ENCODE results near the gene ARHGEF4.
"Not testable (repeated sequence)": the region's sequence is repeated elsewhere in the genome, so short reads cannot be mapped to it uniquely, and the experiment has no call there.

Gene ARHGEF4

GRCh38 chr2:131049150-131049718, 212.5 kb downstream of the ARHGEF4 start:
- DNase-seq (ENCODE audit: low spot score) = no peak

GRCh38 chr2:131050896-131051295, 214.2 kb downstream of the ARHGEF4 start:
- DNase-seq (ENCODE audit: low spot score) = no peak

GRCh38 chr2:131052741-131053263, 216.1 kb downstream of the ARHGEF4 start:
- no peak for DNase-seq (ENCODE audit: low spot score)

- no peak for DNase-seq (ENCODE audit: low spot score)
These were observed 217.8 kb downstream of the ARHGEF4 start for GRCh38 chr2:131054488-131054887.

- no peak for DNase-seq (ENCODE audit: low spot score)
These were observed 218.7 kb downstream of the ARHGEF4 start for GRCh38 chr2:131055169-131056065.

GRCh38 chr2:131056204-131056931, 219.7 kb downstream of the ARHGEF4 start:
- no peak for DNase-seq (ENCODE audit: low spot score)

GRCh38 chr2:131056932-131057287, 220.2 kb downstream of the ARHGEF4 start:
- no peak for DNase-seq (ENCODE audit: low spot score)

- no peak for DNase-seq (ENCODE audit: low spot score)
These were observed 221.6 kb downstream of the ARHGEF4 start for GRCh38 chr2:131058214-131058843.

GRCh38 chr2:131058920-131059319, 222.2 kb downstream of the ARHGEF4 start:
- DNase-seq (ENCODE audit: low spot score) = no peak

- no peak for DNase-seq (ENCODE audit: low spot score)
These were observed 227.0 kb downstream of the ARHGEF4 start for GRCh38 chr2:131063501-131064283.

- DNase-seq (ENCODE audit: low spot score) = no peak
These were observed 228.1 kb downstream of the ARHGEF4 start for GRCh38 chr2:131064589-131065512.

GRCh38 chr2:131067465-131068125, 230.9 kb downstream of the ARHGEF4 start:
- no peak for DNase-seq (ENCODE audit: low spot score)

- not testable (repeated sequence) for DNase-seq (ENCODE audit: low spot score)
These were observed 231.5 kb downstream of the ARHGEF4 start for GRCh38 chr2:131068172-131068571.

- DNase-seq (ENCODE audit: low spot score) = not testable (repeated sequence)
These were observed 238.9 kb downstream of the ARHGEF4 start for GRCh38 chr2:131075578-131075977.

- DNase-seq (ENCODE audit: low spot score) = no peak
These were observed 240.0 kb downstream of the ARHGEF4 start for GRCh38 chr2:131076707-131077106.

GRCh38 chr2:131077182-131077846, 240.6 kb downstream of the ARHGEF4 start:
- DNase-seq (ENCODE audit: low spot score) = no peak

GRCh38 chr2:131077966-131078365, 241.3 kb downstream of the ARHGEF4 start:
- no peak for DNase-seq (ENCODE audit: low spot score)

- DNase-seq (ENCODE audit: low spot score) = not testable (repeated sequence)
These were observed 243.2 kb downstream of the ARHGEF4 start for GRCh38 chr2:131079931-131080330.

GRCh38 chr2:131081190-131081589, 244.5 kb downstream of the ARHGEF4 start:
- DNase-seq (ENCODE audit: low spot score) = no peak
